T-helper 2 cell treated with Interferon-gamma antibody and Interleukin-4, amounts not matched to agents 100 ng/mL and 5 ng/mL, for 36 hours (primary cell): ENCODE data around the gene NUDT15. TPM values are rescaled to one million over a fixed set of nuclear protein-coding genes. Genes with fewer than 3 reads are reported as not detected.

Experiments
- intact Hi-C: fragments of 100-400 bp; cut with micrococcal nuclease; formaldehyde crosslinking; loops from one replicate; pipeline ENCODE4 v1.15.1; 2023
- total RNA-seq: library from RNA; stranded (reverse); gene quantifications from 2 replicates; pipeline ENCODE4 v1.2.3, GENCODE V29; 2022

NUDT15 gene
- total RNA-seq, 1 donor from 2014 or later = 15.4 TPM

DNA sequence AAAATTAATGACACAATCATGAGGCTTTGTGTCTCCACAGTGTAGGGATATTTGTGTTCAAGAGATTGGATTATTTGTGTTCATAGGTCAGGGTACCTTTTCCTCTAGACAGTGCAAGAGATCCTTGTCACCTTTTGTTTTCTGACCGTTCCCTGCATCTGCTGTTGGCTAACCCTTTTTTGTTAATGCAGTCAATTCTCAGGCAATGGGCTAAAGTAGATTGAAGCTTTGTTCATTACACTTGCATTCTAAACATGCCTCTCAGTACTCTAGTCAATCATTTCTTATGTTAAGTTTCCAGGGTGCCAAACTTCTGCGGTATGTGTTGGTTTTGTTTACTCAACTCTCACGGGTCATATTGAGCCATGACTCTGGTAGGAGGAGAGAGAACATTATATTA, 59.1 kb downstream of the NUDT15 start:
- intact Hi-C loops = loop anchor here (5.0 to 10.0 kb wide), 3 partner anchors 396 to 878 kb away; partner anchors contain the start of genes CYSLTR2 and FNDC3A

Other genes starting within 250 kb of the NUDT15 start
- gene SUCLA2, start 36.5 kb upstream of the NUDT15 start, total RNA-seq = 38.3 and 41.6 TPM in 2 replicates
- 58.3 and 65.1 TPM in 2 replicates for gene MED4, start 57.4 kb downstream of the NUDT15 start, total RNA-seq
- gene ITM2B, start 195.5 kb downstream of the NUDT15 start, total RNA-seq = 125 and 128 TPM in 2 replicates